Testis (tissue), 3 donors: ENCODE data around the gene TEX53. TPM values are rescaled to one million over a fixed set of nuclear protein-coding genes. Genes with fewer than 3 reads are reported as not detected.

Experiments used
- DNase-seq: peaks from one replicate; pipeline ENCODE4 v3.0.0-alpha.2; 2019
- H3K27ac ChIP-seq, 2 donors: fragments of 200-600 bp; sonication (generic); one replicate each; pipeline ENCODE4 v1.5.1; 2019
- H3K27me3 ChIP-seq: fragments of 200-600 bp; sonication (generic); one replicate; pipeline ENCODE4 v1.5.1; 2019
- H3K36me3 ChIP-seq: fragments of 200-600 bp; sonication (generic); one replicate; pipeline ENCODE4 v1.5.1; 2017; ENCODE audit warnings: low read depth; ENCODE audit errors: missing control alignments
- H3K4me1 ChIP-seq: fragments of 200-600 bp; sonication (generic); one replicate; pipeline ENCODE4 v1.5.1; 2019
- H3K4me3 ChIP-seq, 2 donors: fragments of 200-600 bp; sonication (generic); one replicate each; pipeline ENCODE4 v1.5.1; 2017 to 2019
- H3K9me3 ChIP-seq: fragments of 200-600 bp; sonication (generic); one replicate; pipeline ENCODE4 v1.5.1; 2017
- CTCF ChIP-seq, 3 experiments: fragments of 450-650 bp in 2 of 3; fragments of 200-600 bp in 1 of 3; sonication (generic) in 1 of 3; IDR thresholded peaks; one replicate each; pipeline ENCODE4 v1.5.1; 2016 to 2019; ENCODE audit warnings: antibody characterized with exemption in 3 of 3, mild to moderate bottlenecking in 2 of 3, moderate library complexity in 1 of 3
- POLR2A ChIP-seq: fragments of 450-650 bp; IDR thresholded peaks from one replicate; pipeline ENCODE4 v1.6.1; 2017; ENCODE audit warnings: antibody characterized with exemption, mild to moderate bottlenecking, moderate library complexity
- WGBS, 2 donors: methylation state at CpG; one replicate each; pipeline ENCODE4 v1.1.5; 2018; 5-methylcytosine and 5-hydroxymethylcytosine counted together
- intact Hi-C: fragments of 100-400 bp; cut with DNase I; formaldehyde crosslinking; loops from one replicate; pipeline ENCODE4 v1.15.1; 2023; ENCODE audit warnings: low total_unique reads
- polyA plus RNA-seq: library from polyadenylated mRNA; stranded (reverse); fragments of 350-450 nt; fragmentation: Illumina TruSeq; extraction: RNeasy Lipid Tissue Mini Kit (QIAGEN cat#74804); gene quantifications from one replicate; pipeline ENCODE4 v1.2.3, GENCODE V29; 2014; ENCODE audit warnings: low read depth, low replicate concordance; ENCODE audit not compliant: insufficient read depth
- total RNA-seq, 2 donors: library from RNA; depleted of rRNA; stranded (reverse); fragments of >200 nt; gene quantifications; one replicate each; pipeline ENCODE4 v1.2.3, GENCODE V29; 2016

TEX53 gene
- total and polyA plus RNA-seq, 3 donors from 2014 or later, result 13.4 to 68.8 (median 23.5) TPM

GRCh38 chr9:114678130-114678529 lies 20.5 kb upstream of the TEX53 start:
- Histone ChIP-seq H3K4me1 (no peaks in the 10 kb centered on the region), H3K4me3 (no peak overlapping the region), H3K27me3 (no peaks in the 10 kb centered on the region), H3K9me3 (no peaks in the 10 kb centered on the region), H3K36me3 (no peaks in the 10 kb centered on the region), H3K27ac (no peak overlapping the region)
- TF ChIP-seq POLR2A (no peak), CTCF (IDR thresholded peaks at IDR 0.05) (no peak)
- WGBS, 2 donors, result 73 to 81% methylated on average over 3 of the region's 3 CpGs
- no peak for DNase-seq
- intact Hi-C loops, result no loop called here

- no peaks in the 10 kb centered on the region for H3K4me1 ChIP-seq
- DNase-seq, result no peak
- TF ChIP-seq POLR2A, result no peak
- no peak for TF ChIP-seq CTCF (IDR thresholded peaks at IDR 0.05)
- 52 to 65% methylated on average over 3 of the region's 3 CpGs for WGBS, 2 donors
- H3K36me3 ChIP-seq, result no peaks in the 10 kb centered on the region
- no peaks in the 10 kb centered on the region for H3K9me3 ChIP-seq
- H3K4me3 ChIP-seq, result no peak overlapping the region
- intact Hi-C loops, result no loop called here
- H3K27me3 ChIP-seq, result no peaks in the 10 kb centered on the region
- H3K27ac ChIP-seq, result no peak overlapping the region
Observed at GRCh38 chr9:114677418-114677817, 19.8 kb upstream of the TEX53 start.

DNA sequence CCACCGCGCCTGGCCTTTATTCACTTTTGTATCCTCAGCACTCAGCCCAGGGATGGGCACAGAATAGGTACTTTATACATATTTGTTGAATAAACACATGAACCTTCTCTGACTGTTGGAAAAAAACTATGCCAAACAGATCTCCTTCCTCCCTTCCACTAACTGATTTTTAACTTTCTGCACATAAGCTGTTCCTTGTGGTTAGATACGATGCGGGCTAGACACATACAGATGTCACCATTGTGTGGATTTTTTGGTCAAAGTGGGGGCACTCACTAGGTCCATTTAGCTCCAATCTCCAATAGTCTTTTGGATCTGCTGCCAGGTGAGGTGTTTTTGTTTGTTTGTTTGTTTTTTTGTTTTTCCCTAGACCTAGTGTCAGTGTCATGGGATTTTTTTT lies 19.3 kb upstream of the TEX53 start:
- TF ChIP-seq CTCF (IDR thresholded peaks at IDR 0.05) (no peak), POLR2A (no peak)
- Histone ChIP-seq H3K9me3 (no peaks in the 10 kb centered on the region), H3K4me1 (no peaks in the 10 kb centered on the region), H3K4me3 (no peak overlapping the region), H3K36me3 (no peaks in the 10 kb centered on the region), H3K27ac (no peak overlapping the region), H3K27me3 (no peaks in the 10 kb centered on the region)
- 89 to 93% methylated on average over 4 of the region's 4 CpGs for WGBS, 2 donors
- no peak for DNase-seq
- intact Hi-C loops, result no loop called here

GRCh38 chr9:114674798-114675540 lies 17.4 kb upstream of the TEX53 start:
- Histone ChIP-seq H3K27me3 (no peaks in the 10 kb centered on the region), H3K4me1 (no peaks in the 10 kb centered on the region), H3K36me3 (no peaks in the 10 kb centered on the region), H3K4me3 (no peak overlapping the region), H3K27ac (no peak overlapping the region), H3K9me3 (no peaks in the 10 kb centered on the region)
- DNase-seq, result no peak
- 77 to 84% methylated on average over 3 of the region's 3 CpGs for WGBS, 2 donors
- intact Hi-C loops, result no loop called here
- TF ChIP-seq POLR2A, result no peak
- TF ChIP-seq CTCF (IDR thresholded peaks at IDR 0.05), result no peak
